Parathyroid adenoma (tissue), 2 donors: ENCODE measurements around the gene CARS1.

Source experiments
- H2AFZ ChIP-seq: fragments of 300-600 bp; sonication (generic); one replicate; pipeline ENCODE4 v1.7.0; 2017; ENCODE audit warnings: antibody characterized with exemption, mild to moderate bottlenecking
- H3K27ac ChIP-seq: fragments of 300-600 bp; sonication (generic); one replicate; pipeline ENCODE4 v1.7.0; 2017
- H3K27me3 ChIP-seq: fragments of 300-600 bp; sonication (generic); one replicate; pipeline ENCODE4 v1.7.0; 2017; ENCODE audit warnings: low read length; ENCODE audit not compliant: control insufficient read depth, insufficient read depth
- H3K36me3 ChIP-seq: fragments of 300-600 bp; sonication (generic); one replicate; pipeline ENCODE4 v1.7.0; 2017; ENCODE audit warnings: low read length; ENCODE audit not compliant: control insufficient read depth, insufficient read depth
- H3K4me1 ChIP-seq: fragments of 300-600 bp; sonication (generic); one replicate; pipeline ENCODE4 v1.7.0; 2017; ENCODE audit warnings: control low read depth
- H3K4me2 ChIP-seq: fragments of 300-600 bp; sonication (generic); one replicate; pipeline ENCODE4 v1.7.0; 2017; ENCODE audit warnings: low read length
- H3K4me3 ChIP-seq: fragments of 300-600 bp; sonication (generic); one replicate; pipeline ENCODE4 v1.7.0; 2017; ENCODE audit warnings: low read depth, low read length
- H3K79me2 ChIP-seq: fragments of 300-600 bp; sonication (generic); one replicate; pipeline ENCODE4 v1.7.0; 2017; ENCODE audit warnings: control low read depth
- H3K9ac ChIP-seq: fragments of 300-600 bp; sonication (generic); one replicate; pipeline ENCODE4 v1.7.0; 2017; ENCODE audit warnings: mild to moderate bottlenecking
- H3K9me3 ChIP-seq: fragments of 300-600 bp; sonication (generic); one replicate; pipeline ENCODE4 v1.7.0; 2017; ENCODE audit warnings: low read length; ENCODE audit not compliant: control insufficient read depth
- CTCF ChIP-seq: fragments of 300-600 bp; sonication (generic); IDR thresholded peaks from one replicate; pipeline ENCODE4 v1.7.0; 2017; ENCODE audit warnings: antibody characterized with exemption, mild to moderate bottlenecking
- donor health status: primary hyperparathyroidism.

Gene CARS1

GRCh38 chr11:3080104-3080503, 22.9 kb upstream of the CARS1 start:
- H3K36me3 ChIP-seq: no peaks in the 10 kb centered on the region
- no peak overlapping the region for H3K9ac ChIP-seq
- H3K4me3 ChIP-seq: no peak overlapping the region
- H2AFZ ChIP-seq: no peak overlapping the region
- no peaks in the 10 kb centered on the region for H3K27me3 ChIP-seq
- no peak overlapping the region for H3K4me2 ChIP-seq
- H3K79me2 ChIP-seq: no peaks in the 10 kb centered on the region
- no peak for TF ChIP-seq CTCF
- H3K4me1 ChIP-seq: no peaks in the 10 kb centered on the region
- no peaks in the 10 kb centered on the region for H3K9me3 ChIP-seq
- H3K27ac ChIP-seq: no peak overlapping the region

- Histone ChIP-seq H3K9me3 (no peaks in the 10 kb centered on the region), H3K4me1 (no peaks in the 10 kb centered on the region), H3K27me3 (no peaks in the 10 kb centered on the region), H3K4me3 (no peak overlapping the region), H3K79me2 (no peaks in the 10 kb centered on the region), H3K9ac (no peak overlapping the region), H2AFZ (no peak overlapping the region), H3K27ac (no peak overlapping the region), H3K4me2 (no peak overlapping the region), H3K36me3 (no peaks in the 10 kb centered on the region)
- no peak for TF ChIP-seq CTCF
Measured at GRCh38 chr11:3077846-3078440, 20.7 kb upstream of the CARS1 start.

- Histone ChIP-seq H3K4me3 (no peak overlapping the region), H3K27me3 (no peaks in the 10 kb centered on the region), H3K4me2 (no peak overlapping the region), H3K79me2 (no peaks in the 10 kb centered on the region), H3K36me3 (no peaks in the 10 kb centered on the region), H2AFZ (no peak overlapping the region), H3K9me3 (no peaks in the 10 kb centered on the region), H3K27ac (no peak overlapping the region), H3K4me1 (no peaks in the 10 kb centered on the region), H3K9ac (no peak overlapping the region)
- TF ChIP-seq CTCF: no peak
Measured at GRCh38 chr11:3077189-3077836, 20.1 kb upstream of the CARS1 start.

GRCh38 chr11:3074912-3075589, 17.8 kb upstream of the CARS1 start:
- no peak for TF ChIP-seq CTCF
- no peak overlapping the region for H3K27ac ChIP-seq
- H3K9me3 ChIP-seq: no peaks in the 10 kb centered on the region

More at GRCh38 chr11:3074912-3075589, 17.8 kb upstream of the CARS1 start:
- Histone ChIP-seq H3K27me3 (no peaks in the 10 kb centered on the region), H3K36me3 (no peaks in the 10 kb centered on the region), H2AFZ (no peak overlapping the region), H3K4me2 (no peak overlapping the region), H3K9ac (no peak overlapping the region), H3K4me3 (no peak overlapping the region), H3K4me1 (no peaks in the 10 kb centered on the region), H3K79me2 (no peaks in the 10 kb centered on the region)
